ENCODE measurements around the gene SUN1. TPM values are rescaled to one million over a fixed set of nuclear protein-coding genes. Genes with fewer than 3 reads are reported as not detected.

SUN1 gene
- total and polyA plus RNA-seq, 2 donors from 2014 or later = 40.4 to 168 TPM

DNA sequence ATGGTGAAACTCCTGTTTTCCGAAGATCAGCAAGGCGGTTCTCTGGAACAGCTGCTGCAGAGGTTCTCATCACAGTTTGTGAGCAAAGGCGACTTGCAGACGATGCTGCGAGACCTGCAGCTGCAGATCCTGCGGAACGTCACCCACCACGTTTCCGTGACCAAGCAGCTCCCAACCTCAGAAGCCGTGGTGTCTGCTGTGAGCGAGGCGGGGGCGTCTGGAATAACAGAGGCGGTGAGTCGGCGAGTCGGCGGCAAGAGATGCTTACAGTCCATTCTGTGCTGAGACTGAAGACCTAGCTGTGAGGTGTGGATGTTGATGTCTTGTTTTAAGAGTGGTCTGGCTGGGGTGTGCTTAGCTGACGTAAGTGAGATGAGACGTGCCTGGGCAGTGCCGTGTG is 27.9 kb downstream of the SUN1 start:
- intact Hi-C loops (cut with DNase I) = no loop called here
- H3K4me1 ChIP-seq (ENCODE audit: control insufficient read depth in 2 of 3, insufficient read depth in 2 of 3, low read depth in 1 of 3, low read length in 3 of 3) = no peaks in the 10 kb centered on the region
- DNase-seq (peak in 1 of 5 donors; percentile 70), FAIRE-seq (no peak)
- no peaks in the 10 kb centered on the region for H3K9me3 ChIP-seq (ENCODE audit: control insufficient read depth in 2 of 3, insufficient read depth in 1 of 3, low read length in 3 of 3)
- TF ChIP-seq, protein P1, sequence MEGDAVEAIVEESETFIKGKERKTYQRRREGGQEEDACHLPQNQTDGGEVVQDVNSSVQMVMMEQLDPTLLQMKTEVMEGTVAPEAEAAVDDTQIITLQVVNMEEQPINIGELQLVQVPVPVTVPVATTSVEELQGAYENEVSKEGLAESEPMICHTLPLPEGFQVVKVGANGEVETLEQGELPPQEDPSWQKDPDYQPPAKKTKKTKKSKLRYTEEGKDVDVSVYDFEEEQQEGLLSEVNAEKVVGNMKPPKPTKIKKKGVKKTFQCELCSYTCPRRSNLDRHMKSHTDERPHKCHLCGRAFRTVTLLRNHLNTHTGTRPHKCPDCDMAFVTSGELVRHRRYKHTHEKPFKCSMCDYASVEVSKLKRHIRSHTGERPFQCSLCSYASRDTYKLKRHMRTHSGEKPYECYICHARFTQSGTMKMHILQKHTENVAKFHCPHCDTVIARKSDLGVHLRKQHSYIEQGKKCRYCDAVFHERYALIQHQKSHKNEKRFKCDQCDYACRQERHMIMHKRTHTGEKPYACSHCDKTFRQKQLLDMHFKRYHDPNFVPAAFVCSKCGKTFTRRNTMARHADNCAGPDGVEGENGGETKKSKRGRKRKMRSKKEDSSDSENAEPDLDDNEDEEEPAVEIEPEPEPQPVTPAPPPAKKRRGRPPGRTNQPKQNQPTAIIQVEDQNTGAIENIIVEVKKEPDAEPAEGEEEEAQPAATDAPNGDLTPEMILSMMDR (IDR thresholded peaks at IDR 0.05; ENCODE audit: borderline replicate concordance, extremely low read depth, insufficient read depth) = no peak
- no peak overlapping the region for H3K4me3 ChIP-seq (ENCODE audit: low read length in 3 of 3)
- peaks cover 6 to 57% (median 27%) of the 10 kb centered on the region in 3 donors for H3K36me3 ChIP-seq (ENCODE audit: control insufficient read depth in 2 of 3, insufficient read depth in 3 of 3, low read length in 3 of 3)
- H3K9ac ChIP-seq (ENCODE audit: low read length in 3 of 3) = no peak overlapping the region
- H3K27me3 ChIP-seq (ENCODE audit: control insufficient read depth, insufficient read depth, low read length) = no peaks in the 10 kb centered on the region
- H3K27ac ChIP-seq (ENCODE audit: low read depth in 2 of 2, low read length in 2 of 2) = no peak overlapping the region

GRCh38 chr7:861222-861621 is 28.9 kb downstream of the SUN1 start:
- H3K9me3 ChIP-seq (ENCODE audit: control insufficient read depth in 2 of 3, insufficient read depth in 1 of 3, low read length in 3 of 3) = no peaks in the 10 kb centered on the region
- intact Hi-C loops (cut with DNase I) = no loop called here
- no peaks in the 10 kb centered on the region for H3K27me3 ChIP-seq (ENCODE audit: control insufficient read depth, insufficient read depth, low read length)
- H3K4me1 ChIP-seq (ENCODE audit: control insufficient read depth in 2 of 3, insufficient read depth in 2 of 3, low read depth in 1 of 3, low read length in 3 of 3) = peaks cover 0 to 3% (median 0%) of the 10 kb centered on the region in 3 donors
- H3K9ac ChIP-seq (ENCODE audit: low read length in 3 of 3) = no peak overlapping the region
- DNase-seq (no peak), FAIRE-seq (no peak)
- TF ChIP-seq, protein P1 (IDR thresholded peaks at IDR 0.05; ENCODE audit: borderline replicate concordance, extremely low read depth, insufficient read depth) = no peak
- H3K36me3 ChIP-seq (ENCODE audit: control insufficient read depth in 2 of 3, insufficient read depth in 3 of 3, low read length in 3 of 3) = peaks cover 6 to 60% (median 33%) of the 10 kb centered on the region in 3 donors
- no peak overlapping the region for H3K4me3 ChIP-seq (ENCODE audit: low read length in 3 of 3)
- no peak overlapping the region for H3K27ac ChIP-seq (ENCODE audit: low read depth in 2 of 2, low read length in 2 of 2)

DNA sequence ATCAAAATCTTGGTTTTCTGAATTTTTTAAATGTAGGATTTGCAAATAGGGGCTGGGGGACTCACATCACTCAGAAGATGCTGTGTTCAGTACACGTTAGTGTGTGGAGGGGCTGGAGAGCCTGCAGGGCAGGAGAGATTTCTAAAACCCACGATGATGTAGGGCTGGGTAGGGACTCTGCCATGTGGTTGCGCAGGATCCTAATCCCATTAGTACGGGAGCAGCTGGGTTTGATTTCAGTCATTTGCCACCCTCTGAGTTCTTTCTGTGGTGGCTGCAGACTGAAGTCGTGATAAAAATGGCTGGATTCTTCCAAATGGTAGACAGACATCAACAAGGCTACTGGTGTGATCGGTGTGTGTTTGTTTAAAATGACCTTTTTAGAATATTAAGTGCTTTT is 29.9 kb downstream of the SUN1 start:
- TF ChIP-seq, protein P1 (IDR thresholded peaks at IDR 0.05; ENCODE audit: borderline replicate concordance, extremely low read depth, insufficient read depth) = no peak
- FAIRE-seq (no peak), DNase-seq (no peak)
- no peak overlapping the region for H3K4me3 ChIP-seq (ENCODE audit: low read length in 3 of 3)
- H3K9ac ChIP-seq (ENCODE audit: low read length in 3 of 3) = no peak overlapping the region
- peaks cover 6 to 59% (median 34%) of the 10 kb centered on the region in 3 donors for H3K36me3 ChIP-seq (ENCODE audit: control insufficient read depth in 2 of 3, insufficient read depth in 3 of 3, low read length in 3 of 3)
- H3K4me1 ChIP-seq (ENCODE audit: control insufficient read depth in 2 of 3, insufficient read depth in 2 of 3, low read depth in 1 of 3, low read length in 3 of 3) = peaks cover 0 to 6% (median under 1%) of the 10 kb centered on the region in 3 donors
- H3K27ac ChIP-seq (ENCODE audit: low read depth in 2 of 2, low read length in 2 of 2) = no peak overlapping the region
- no peaks in the 10 kb centered on the region for H3K27me3 ChIP-seq (ENCODE audit: control insufficient read depth, insufficient read depth, low read length)
- H3K9me3 ChIP-seq (ENCODE audit: control insufficient read depth in 2 of 3, insufficient read depth in 1 of 3, low read length in 3 of 3) = no peaks in the 10 kb centered on the region
- intact Hi-C loops (cut with DNase I) = no loop called here

DNA sequence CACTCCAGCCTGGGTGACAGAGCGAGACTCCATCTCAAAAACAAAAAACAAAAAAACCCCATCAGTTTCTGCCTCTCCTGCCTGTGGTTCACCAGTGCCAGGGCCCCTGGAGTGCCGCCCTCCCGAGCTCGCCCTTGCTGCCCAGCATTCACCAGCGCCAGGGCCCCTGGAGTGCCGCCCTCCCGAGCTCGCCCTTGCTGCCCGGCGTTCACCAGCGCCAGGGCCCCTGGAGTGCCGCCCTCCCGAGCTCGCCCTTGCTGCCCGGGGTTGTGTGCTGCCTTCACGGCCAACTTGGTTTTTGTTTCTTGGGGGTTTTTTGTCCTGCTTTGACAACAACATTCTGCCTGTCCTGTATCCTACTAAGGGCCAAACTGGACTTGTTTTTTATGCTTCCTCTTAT is 30.8 kb downstream of the SUN1 start:
- no peak for DNase-seq
- no peaks in the 10 kb centered on the region for H3K9me3 ChIP-seq (ENCODE audit: control insufficient read depth in 2 of 3, insufficient read depth in 1 of 3, low read length in 3 of 3)
- peaks cover 0 to 15% (median 9%) of the 10 kb centered on the region in 3 donors for H3K4me1 ChIP-seq (ENCODE audit: control insufficient read depth in 2 of 3, insufficient read depth in 2 of 3, low read depth in 1 of 3, low read length in 3 of 3)
- no peak overlapping the region for H3K27ac ChIP-seq (ENCODE audit: low read depth in 2 of 2, low read length in 2 of 2)
- H3K27me3 ChIP-seq (ENCODE audit: control insufficient read depth, insufficient read depth, low read length) = no peaks in the 10 kb centered on the region
- H3K36me3 ChIP-seq (ENCODE audit: control insufficient read depth in 2 of 3, insufficient read depth in 3 of 3, low read length in 3 of 3) = peaks cover 6 to 57% (median 35%) of the 10 kb centered on the region in 3 donors
- intact Hi-C loops (cut with DNase I) = no loop called here
- TF ChIP-seq, protein P1 (IDR thresholded peaks at IDR 0.05; ENCODE audit: borderline replicate concordance, extremely low read depth, insufficient read depth) = no peak
- FAIRE-seq = no peak
- H3K4me3 ChIP-seq (ENCODE audit: low read length in 3 of 3) = no peak overlapping the region
- no peak overlapping the region for H3K9ac ChIP-seq (ENCODE audit: low read length in 3 of 3)

Data from kidney (tissue), 14 donors.